Keratinocyte (primary cell): ENCODE results near the gene SHANK1. TPM values are rescaled to one million over a fixed set of nuclear protein-coding genes. Genes with fewer than 3 reads are reported as not detected.

Experiments
- DNase-seq: peaks from one replicate; pipeline ENCODE4 v3.0.0-alpha.2; 2011; ENCODE audit warnings: low read depth, missing footprints, low spot score
- FAIRE-seq: peaks from 2 replicates; lab custom pipeline; 2011; peaks lifted over from hg19 to GRCh38; lab: Jason Lieb, UNC
- H2AFZ ChIP-seq: 2 replicates; pipeline ENCODE4 v1.6.0; 2012; ENCODE audit warnings: low read length, control low read depth, inconsistent platforms; ENCODE audit not compliant: control insufficient read depth
- H3K27ac ChIP-seq: 2 replicates; pipeline ENCODE4 v1.5.1; 2011; ENCODE audit warnings: low read length; ENCODE audit not compliant: control insufficient read depth, insufficient read depth
- H3K27me3 ChIP-seq: 3 replicates; pipeline ENCODE4 v1.6.0; 2011; ENCODE audit warnings: low read length; ENCODE audit not compliant: control insufficient read depth, insufficient read depth; ENCODE audit errors: extremely low read depth
- H3K36me3 ChIP-seq, 2 experiments: 2 replicates in 1 of 2; 3 replicates in 1 of 2; pipeline ENCODE4 v1.5.1; 2011; ENCODE audit warnings: low read length in 2 of 2, mild to moderate bottlenecking in 1 of 2; ENCODE audit not compliant: control insufficient read depth in 2 of 2, insufficient read depth in 2 of 2; ENCODE audit errors: extremely low read depth in 1 of 2
- H3K4me1 ChIP-seq: 3 replicates; pipeline ENCODE4 v1.5.1; 2011; ENCODE audit warnings: low read length; ENCODE audit not compliant: control insufficient read depth, insufficient read depth; ENCODE audit errors: extremely low read depth
- H3K4me2 ChIP-seq: 3 replicates; pipeline ENCODE4 v1.6.0; 2011; ENCODE audit warnings: low read depth, low read length; ENCODE audit not compliant: control insufficient read depth, insufficient read depth; ENCODE audit errors: extremely low read depth
- H3K4me3 ChIP-seq, 3 experiments: fragments of 200-600 bp in 1 of 3; sonication (generic) in 1 of 3; 2 replicates in 2 of 3; 3 replicates in 1 of 3; pipeline ENCODE4 v1.5.1; 2011 to 2016; ENCODE audit warnings: low read length in 3 of 3, mild to moderate bottlenecking in 3 of 3, control low read depth in 2 of 3, inconsistent platforms in 1 of 3, low read depth in 1 of 3, mixed read lengths in 1 of 3, mixed run types in 1 of 3, moderate library complexity in 1 of 3; ENCODE audit not compliant: control insufficient read depth in 2 of 3, insufficient read depth in 2 of 3; ENCODE audit errors: extremely low read depth in 1 of 3
- H3K79me2 ChIP-seq: 2 replicates; pipeline ENCODE4 v1.6.0; 2012; ENCODE audit warnings: low read length; ENCODE audit not compliant: control insufficient read depth, insufficient read depth
- H3K9ac ChIP-seq: 3 replicates; pipeline ENCODE4 v1.6.0; 2011; ENCODE audit warnings: low read length; ENCODE audit not compliant: control insufficient read depth, insufficient read depth; ENCODE audit errors: extremely low read depth
- H3K9me1 ChIP-seq: 3 replicates; pipeline ENCODE4 v1.6.0; 2011; ENCODE audit warnings: low read length; ENCODE audit not compliant: control insufficient read depth, insufficient read depth; ENCODE audit errors: extremely low read depth
- H3K9me3 ChIP-seq: 2 replicates; pipeline ENCODE4 v1.5.1; 2012; ENCODE audit warnings: low read depth, low read length; ENCODE audit not compliant: control insufficient read depth
- H4K20me1 ChIP-seq: 3 replicates; pipeline ENCODE4 v1.6.0; 2011; ENCODE audit warnings: low read length; ENCODE audit not compliant: control insufficient read depth, insufficient read depth; ENCODE audit errors: extremely low read depth
- EZH2 ChIP-seq: IDR thresholded peaks from one replicate; pipeline ENCODE4 v1.6.1; 2012; ENCODE audit warnings: inconsistent platforms, mild to moderate bottlenecking, low read length, moderate library complexity
- dilution Hi-C: fragments of 300-500 bp; cut with MboI; formaldehyde crosslinking; loops from one replicate; pipeline ENCODE4 v1.7.0; 2020; ENCODE audit warnings: low sequenced_read_pairs; ENCODE audit not compliant: extremely low pct_ligation_motif_present
- polyA plus RNA-seq, 5 experiments: library from polyadenylated mRNA; depleted of rRNA in 3 of 5; stranded (reverse) in 3 of 5; stranded (forward) in 1 of 5; unstranded in 1 of 5; fragments of >200 nt; gene quantifications; 1 replicate in 1 of 5; 2 replicates in 3 of 5; 3 replicates in 1 of 5; pipeline versions ENCODE4 v1.2.1 to v1.2.3, GENCODE V29; 2011 to 2012; ENCODE audit warnings: missing spikeins in 2 of 5, low read depth in 1 of 5, low replicate concordance in 1 of 5
- TF ChIP-seq, protein P1 (sequence below), 3 experiments: IDR thresholded peaks in 1 of 3; conservative IDR thresholded peaks in 1 of 3; optimal IDR thresholded peaks in 1 of 3; 2 replicates in 2 of 3; 3 replicates in 1 of 3; pipeline versions ENCODE3 to v1.5.1; 2011; ENCODE audit warnings: low read length in 3 of 3, mild to moderate bottlenecking in 3 of 3, moderate library complexity in 2 of 3, control low read depth in 1 of 3, inconsistent platforms in 1 of 3; ENCODE audit not compliant: insufficient read depth in 2 of 3; ENCODE audit errors: extremely low read depth in 1 of 3

The SHANK1 gene
- polyA plus RNA-seq, 1 donor (not counting 4 experiments of a cell fraction or from before 2014, with no cell fraction given): 0.51 TPM

DNA sequence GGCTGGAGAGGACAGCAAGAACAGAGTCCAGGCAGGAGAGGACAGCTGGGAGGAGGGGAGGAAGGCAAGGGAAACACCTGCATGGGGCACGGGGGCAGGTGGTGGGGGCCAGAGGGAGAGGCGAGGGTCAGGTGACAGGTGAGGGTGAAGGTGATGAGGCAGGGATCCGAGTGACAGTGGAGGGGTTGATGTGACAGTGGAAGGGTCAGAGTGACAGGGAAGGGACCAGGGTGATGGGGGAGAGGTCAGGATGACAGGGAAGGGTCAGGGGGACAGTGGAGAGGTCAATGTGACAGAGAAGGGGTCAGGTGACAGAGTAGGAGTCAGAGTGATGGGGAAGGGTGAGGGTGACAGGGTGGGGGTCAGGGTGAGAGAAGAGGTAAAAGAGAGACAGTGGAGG, 41.3 kb downstream of the SHANK1 start:
- Histone ChIP-seq H2AFZ (no peak overlapping the region), H3K9me3 (no peaks in the 10 kb centered on the region), H3K9ac (no peak overlapping the region), H3K27me3 (peaks cover under 1% of the 10 kb centered on the region), H3K4me1 (no peaks in the 10 kb centered on the region), H3K9me1 (no peaks in the 10 kb centered on the region), H3K27ac (no peak overlapping the region), H3K4me3 (no peak overlapping the region), H4K20me1 (no peaks in the 10 kb centered on the region), H3K79me2 (no peaks in the 10 kb centered on the region), H3K4me2 (no peak overlapping the region), H3K36me3 (no peaks in the 10 kb centered on the region)
- dilution Hi-C loops: no loop called here
- no peak for DNase-seq
- FAIRE-seq: no peak
- TF ChIP-seq, protein P1, sequence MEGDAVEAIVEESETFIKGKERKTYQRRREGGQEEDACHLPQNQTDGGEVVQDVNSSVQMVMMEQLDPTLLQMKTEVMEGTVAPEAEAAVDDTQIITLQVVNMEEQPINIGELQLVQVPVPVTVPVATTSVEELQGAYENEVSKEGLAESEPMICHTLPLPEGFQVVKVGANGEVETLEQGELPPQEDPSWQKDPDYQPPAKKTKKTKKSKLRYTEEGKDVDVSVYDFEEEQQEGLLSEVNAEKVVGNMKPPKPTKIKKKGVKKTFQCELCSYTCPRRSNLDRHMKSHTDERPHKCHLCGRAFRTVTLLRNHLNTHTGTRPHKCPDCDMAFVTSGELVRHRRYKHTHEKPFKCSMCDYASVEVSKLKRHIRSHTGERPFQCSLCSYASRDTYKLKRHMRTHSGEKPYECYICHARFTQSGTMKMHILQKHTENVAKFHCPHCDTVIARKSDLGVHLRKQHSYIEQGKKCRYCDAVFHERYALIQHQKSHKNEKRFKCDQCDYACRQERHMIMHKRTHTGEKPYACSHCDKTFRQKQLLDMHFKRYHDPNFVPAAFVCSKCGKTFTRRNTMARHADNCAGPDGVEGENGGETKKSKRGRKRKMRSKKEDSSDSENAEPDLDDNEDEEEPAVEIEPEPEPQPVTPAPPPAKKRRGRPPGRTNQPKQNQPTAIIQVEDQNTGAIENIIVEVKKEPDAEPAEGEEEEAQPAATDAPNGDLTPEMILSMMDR (optimal IDR thresholded peaks at IDR 0.05 in 1 of 3, IDR thresholded peaks at IDR 0.05 in 1 of 3, conservative IDR thresholded peaks at IDR 0.05 in 1 of 3; ENCODE audit: extremely low read depth in 1 of 3, insufficient read depth in 2 of 3, low read length in 3 of 3): no peak
- TF ChIP-seq EZH2: no peak

- FAIRE-seq: no peak
- no peaks in the 10 kb centered on the region for H3K36me3 ChIP-seq
- no peaks in the 10 kb centered on the region for H4K20me1 ChIP-seq
- no peak for DNase-seq
- H3K9ac ChIP-seq: no peak overlapping the region
- no peak overlapping the region for H3K4me2 ChIP-seq
- H3K4me3 ChIP-seq: no peak overlapping the region
- H2AFZ ChIP-seq: no peak overlapping the region
- no peaks in the 10 kb centered on the region for H3K9me1 ChIP-seq
- no peak overlapping the region for H3K27ac ChIP-seq
- H3K79me2 ChIP-seq: no peaks in the 10 kb centered on the region
- H3K9me3 ChIP-seq: no peaks in the 10 kb centered on the region
- H3K4me1 ChIP-seq: no peaks in the 10 kb centered on the region
- dilution Hi-C loops: no loop called here
- TF ChIP-seq EZH2: no peak
- peaks cover 8% of the 10 kb centered on the region for H3K27me3 ChIP-seq
Measured at GRCh38 chr19:50677636-50678035, 42.0 kb downstream of the SHANK1 start.

GRCh38 chr19:50676625-50677197, 42.9 kb downstream of the SHANK1 start:
- no peak for DNase-seq
- Histone ChIP-seq H3K9ac (no peak overlapping the region), H3K79me2 (no peaks in the 10 kb centered on the region), H3K27ac (no peak overlapping the region), H3K4me1 (no peaks in the 10 kb centered on the region), H2AFZ (no peak overlapping the region), H3K4me3 (no peak overlapping the region), H3K4me2 (no peak overlapping the region), H3K27me3 (peaks cover 9% of the 10 kb centered on the region), H3K36me3 (no peaks in the 10 kb centered on the region), H4K20me1 (no peaks in the 10 kb centered on the region), H3K9me3 (no peaks in the 10 kb centered on the region), H3K9me1 (no peaks in the 10 kb centered on the region)
- dilution Hi-C loops: no loop called here
- TF ChIP-seq, protein P1 (optimal IDR thresholded peaks at IDR 0.05 in 1 of 3, IDR thresholded peaks at IDR 0.05 in 1 of 3, conservative IDR thresholded peaks at IDR 0.05 in 1 of 3; ENCODE audit: extremely low read depth in 1 of 3, insufficient read depth in 2 of 3, low read length in 3 of 3): no peak
- TF ChIP-seq EZH2: no peak
- FAIRE-seq: no peak
